Astrocyte (in vitro differentiated cells and primary cell): Measurements from ENCODE around the gene CTTN. TPM values are rescaled to one million over a fixed set of nuclear protein-coding genes. Genes with fewer than 3 reads are reported as not detected.
"Not testable (repeated sequence)": the region's sequence is repeated elsewhere in the genome, so short reads cannot be mapped to it uniquely, and the experiment has no call there.

Source experiments
- DNase-seq: peaks from one replicate; pipeline ENCODE4 v3.0.0-alpha.2; 2010; ENCODE audit warnings: low read depth
- FAIRE-seq: peaks from 2 replicates; lab custom pipeline; 2011; peaks lifted over from hg19 to GRCh38; lab: Jason Lieb, UNC
- H2AFZ ChIP-seq: 2 replicates; pipeline ENCODE4 v1.6.0; 2012; ENCODE audit warnings: low read depth, low read length, inconsistent platforms
- H3K27ac ChIP-seq: 2 replicates; pipeline ENCODE4 v1.5.1; 2011; ENCODE audit warnings: low read depth, low read length, inconsistent platforms
- H3K27me3 ChIP-seq: 2 replicates; pipeline ENCODE4 v1.6.0; 2011; ENCODE audit warnings: low read length, inconsistent platforms; ENCODE audit not compliant: insufficient read depth
- H3K36me3 ChIP-seq: 2 replicates; pipeline ENCODE4 v1.5.1; 2011; ENCODE audit warnings: low read length, inconsistent platforms; ENCODE audit not compliant: insufficient read depth
- H3K4me1 ChIP-seq: 2 replicates; pipeline ENCODE4 v1.5.1; 2011; ENCODE audit warnings: low read length, inconsistent platforms; ENCODE audit not compliant: insufficient read depth
- H3K4me2 ChIP-seq: 2 replicates; pipeline ENCODE4 v1.6.0; 2012; ENCODE audit warnings: low read length, inconsistent platforms
- H3K4me3 ChIP-seq: 2 replicates; pipeline ENCODE4 v1.5.1; 2011; ENCODE audit warnings: low read depth, mild to moderate bottlenecking, low read length, inconsistent platforms; ENCODE audit not compliant: insufficient read depth
- H3K79me2 ChIP-seq: 2 replicates; pipeline ENCODE4 v1.6.0; 2012; ENCODE audit warnings: mild to moderate bottlenecking, low read length, inconsistent platforms; ENCODE audit not compliant: insufficient read depth
- H3K9ac ChIP-seq: 2 replicates; pipeline ENCODE4 v1.6.0; 2012; ENCODE audit warnings: mild to moderate bottlenecking, low read length, inconsistent platforms
- H3K9me3 ChIP-seq: 2 replicates; pipeline ENCODE4 v1.5.1; 2012; ENCODE audit warnings: low read depth, mild to moderate bottlenecking, low read length, inconsistent platforms; ENCODE audit not compliant: insufficient read depth
- H4K20me1 ChIP-seq: 2 replicates; pipeline ENCODE4 v1.6.0; 2012; ENCODE audit warnings: low read length, inconsistent platforms; ENCODE audit not compliant: insufficient read depth
- H3K27ac Mint-ChIP-seq: one replicate; pipeline ENCODE4 v1.8.0; 2021; ENCODE audit warnings: mild to moderate bottlenecking, mixed read lengths; ENCODE audit not compliant: unreplicated experiment
- H3K27me3 Mint-ChIP-seq: one replicate; pipeline ENCODE4 v1.8.0; 2021; ENCODE audit warnings: low read depth, mixed read lengths; ENCODE audit not compliant: unreplicated experiment
- H3K36me3 Mint-ChIP-seq: one replicate; pipeline ENCODE4 v1.8.0; 2021; ENCODE audit warnings: low read depth, mixed read lengths; ENCODE audit not compliant: unreplicated experiment
- H3K4me1 Mint-ChIP-seq: one replicate; pipeline ENCODE4 v1.8.0; 2021; ENCODE audit warnings: low read depth, mixed read lengths; ENCODE audit not compliant: unreplicated experiment
- H3K4me3 Mint-ChIP-seq: one replicate; pipeline ENCODE4 v1.8.0; 2021; ENCODE audit warnings: mild to moderate bottlenecking, moderate library complexity, mixed read lengths; ENCODE audit not compliant: unreplicated experiment
- H3K9me3 Mint-ChIP-seq: one replicate; pipeline ENCODE4 v1.8.0; 2021; ENCODE audit warnings: mild to moderate bottlenecking, mixed read lengths; ENCODE audit not compliant: unreplicated experiment
- CTCF ChIP-seq: IDR thresholded peaks from 2 replicates; pipeline ENCODE4 v1.5.1; 2011; ENCODE audit warnings: low read depth, mild to moderate bottlenecking, inconsistent platforms, low read length, moderate library complexity; ENCODE audit not compliant: insufficient read depth
- EZH2 ChIP-seq: IDR thresholded peaks from 2 replicates; pipeline ENCODE4 v1.6.1; 2012; ENCODE audit warnings: mild to moderate bottlenecking, low read length, inconsistent platforms; ENCODE audit not compliant: insufficient read depth
- total RNA-seq: library from RNA; stranded (reverse); gene quantifications from 2 replicates; pipeline ENCODE4 v1.2.1, GENCODE V29; 2021

CTTN gene
- total RNA-seq, 1 donor from 2014 or later: 344 TPM

GRCh38 chr11:70389201-70389600 lies 9.1 kb upstream of the CTTN start:
- Histone ChIP-seq H3K27ac (no peak overlapping the region), H4K20me1 (peaks cover 21% of the 10 kb centered on the region), H3K9ac (no peak overlapping the region), H3K9me3 (no peaks in the 10 kb centered on the region), H3K4me1 (no peaks in the 10 kb centered on the region), H3K36me3 (no peaks in the 10 kb centered on the region), H3K79me2 (peaks cover 14% of the 10 kb centered on the region), H2AFZ (no peak overlapping the region), H3K4me3 (no peak overlapping the region), H3K4me2 (no peak overlapping the region), H3K27me3 (no peaks in the 10 kb centered on the region)
- DNase-seq (no peak), FAIRE-seq (no peak)
- Mint-ChIP-seq H3K27me3 (no peaks in the 10 kb centered on the region), H3K9me3 (no peaks in the 10 kb centered on the region), H3K36me3 (peaks cover 15% of the 10 kb centered on the region), H3K4me3 (no peak overlapping the region), H3K4me1 (peaks cover 12% of the 10 kb centered on the region), H3K27ac (peak overlapping the region; percentile 28)
- TF ChIP-seq EZH2 (no peak), CTCF (no peak)

GRCh38 chr11:70390882-70391281 lies 7.4 kb upstream of the CTTN start:
- not testable (repeated sequence) for H3K36me3 ChIP-seq, H3K4me3 ChIP-seq, FAIRE-seq, DNase-seq, H3K4me3 Mint-ChIP-seq, H3K27me3 Mint-ChIP-seq, H3K27ac ChIP-seq, H3K36me3 Mint-ChIP-seq, H3K27me3 ChIP-seq, H3K4me1 ChIP-seq, H3K9me3 Mint-ChIP-seq, H3K4me2 ChIP-seq, H3K27ac Mint-ChIP-seq, H3K9me3 ChIP-seq, H3K9ac ChIP-seq, H2AFZ ChIP-seq
- peaks cover 12% of the 10 kb centered on the region for H3K4me1 Mint-ChIP-seq
- Histone ChIP-seq H3K79me2 (peaks cover 16% of the 10 kb centered on the region), H4K20me1 (peaks cover 14% of the 10 kb centered on the region)

GRCh38 chr11:70394211-70394950 lies 3.9 kb upstream of the CTTN start:
- FAIRE-seq (no peak), DNase-seq (no peak)
- H3K4me3 Mint-ChIP-seq: no peak overlapping the region
- TF ChIP-seq CTCF: no peak
- H3K4me2 ChIP-seq: no peak overlapping the region
- no peaks in the 10 kb centered on the region for H3K27me3 ChIP-seq
- no peaks in the 10 kb centered on the region for H3K9me3 Mint-ChIP-seq
- H3K27me3 Mint-ChIP-seq: no peaks in the 10 kb centered on the region
- H3K36me3 ChIP-seq: no peaks in the 10 kb centered on the region
- H3K36me3 Mint-ChIP-seq: peaks cover 8% of the 10 kb centered on the region
- H3K27ac ChIP-seq: no peak overlapping the region
- H3K79me2 ChIP-seq: peaks cover 46% of the 10 kb centered on the region
- peaks cover 9% of the 10 kb centered on the region for H3K4me1 ChIP-seq
- H3K9ac ChIP-seq: no peak overlapping the region
- no peaks in the 10 kb centered on the region for H3K9me3 ChIP-seq
- H3K4me1 Mint-ChIP-seq: peaks cover 13% of the 10 kb centered on the region
- no peak overlapping the region for H3K4me3 ChIP-seq
- peaks cover 14% of the 10 kb centered on the region for H4K20me1 ChIP-seq
- H3K27ac Mint-ChIP-seq: no peak overlapping the region
- H2AFZ ChIP-seq: no peak overlapping the region
